ENCODE data around the gene SCRT2. TPM values are rescaled to one million over a fixed set of nuclear protein-coding genes. Genes with fewer than 3 reads are reported as not detected.

SCRT2 gene
- total and polyA plus RNA-seq, 9 of the 15 experiments (the other 6 are each of a cell fraction or from before 2014, with no cell fraction given) = 0.04 to 0.75 (median 0.13) TPM; not detected in 2

DNA sequence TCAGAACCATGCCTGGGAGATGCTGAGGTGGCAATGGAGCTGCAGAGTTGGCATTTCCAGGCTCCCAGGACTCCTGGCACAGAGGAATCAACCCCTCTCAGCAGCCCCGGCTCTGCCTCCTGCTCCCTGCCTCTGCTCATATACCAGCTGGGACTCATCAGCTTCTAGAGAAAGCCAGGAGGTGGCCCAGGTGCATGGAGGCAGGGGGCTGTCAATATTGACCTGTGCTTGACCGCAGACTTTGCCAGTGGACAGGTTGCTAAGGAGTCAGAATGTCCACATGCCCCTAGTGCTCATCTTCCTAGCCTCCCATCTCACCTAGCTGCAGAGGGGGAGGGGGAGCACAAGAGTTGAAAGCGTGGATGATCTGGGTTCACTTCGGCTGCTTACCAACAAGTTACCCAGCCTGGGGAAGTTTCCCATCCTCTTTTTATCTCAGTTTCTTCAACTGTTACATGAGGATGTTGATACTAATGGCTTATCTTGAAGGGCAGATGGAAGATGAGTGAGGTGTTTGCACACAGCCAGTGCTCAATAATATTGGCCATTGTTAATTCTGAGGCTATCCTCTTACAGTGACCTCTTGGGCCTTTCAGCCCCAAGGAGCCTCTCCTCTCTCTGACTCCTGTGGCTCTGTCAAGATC is 9.2 kb upstream of the SCRT2 start (continued):
- TF ChIP-seq MEF2D (tag; conservative IDR thresholded peaks at IDR 0.05; ENCODE audit: low read depth) (no peak), CBX3 (IDR thresholded peaks at IDR 0.05; ENCODE audit: borderline replicate concordance in 1 of 2, low read length in 2 of 2) (no peak), U2AF2 (optimal IDR thresholded peaks at IDR 0.05; ENCODE audit: low read depth, low read length) (no peak), NRF1 (conservative IDR thresholded peaks at IDR 0.05 in 1 of 2, IDR thresholded peaks at IDR 0.05 in 1 of 2) (no peak), PML (IDR thresholded peaks at IDR 0.05; ENCODE audit: low read length) (no peak), GATAD2A (IDR thresholded peaks at IDR 0.05) (no peak; the same call in 1 of the 2 replicates), CAMTA2 (CRISPR knock-in tag; conservative IDR thresholded peaks at IDR 0.05) (no peak), RAD51 (IDR thresholded peaks at IDR 0.05; ENCODE audit: borderline replicate concordance, low read depth) (no peak), SMARCE1 (IDR thresholded peaks at IDR 0.05) (no peak), ZNF324 (CRISPR knock-in tag; IDR thresholded peaks at IDR 0.05) (no peak), ZNF165 (CRISPR knock-in tag; IDR thresholded peaks at IDR 0.05; ENCODE audit: borderline replicate concordance) (no peak), SP1 (CRISPR knock-in tag; IDR thresholded peaks at IDR 0.05) (no peak), CC2D1A (IDR thresholded peaks at IDR 0.05) (no peak)
- TF ChIP-seq, protein P1, sequence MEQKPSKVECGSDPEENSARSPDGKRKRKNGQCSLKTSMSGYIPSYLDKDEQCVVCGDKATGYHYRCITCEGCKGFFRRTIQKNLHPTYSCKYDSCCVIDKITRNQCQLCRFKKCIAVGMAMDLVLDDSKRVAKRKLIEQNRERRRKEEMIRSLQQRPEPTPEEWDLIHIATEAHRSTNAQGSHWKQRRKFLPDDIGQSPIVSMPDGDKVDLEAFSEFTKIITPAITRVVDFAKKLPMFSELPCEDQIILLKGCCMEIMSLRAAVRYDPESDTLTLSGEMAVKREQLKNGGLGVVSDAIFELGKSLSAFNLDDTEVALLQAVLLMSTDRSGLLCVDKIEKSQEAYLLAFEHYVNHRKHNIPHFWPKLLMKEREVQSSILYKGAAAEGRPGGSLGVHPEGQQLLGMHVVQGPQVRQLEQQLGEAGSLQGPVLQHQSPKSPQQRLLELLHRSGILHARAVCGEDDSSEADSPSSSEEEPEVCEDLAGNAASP (IDR thresholded peaks at IDR 0.05) = no peak
- TF ChIP-seq, protein P2, sequence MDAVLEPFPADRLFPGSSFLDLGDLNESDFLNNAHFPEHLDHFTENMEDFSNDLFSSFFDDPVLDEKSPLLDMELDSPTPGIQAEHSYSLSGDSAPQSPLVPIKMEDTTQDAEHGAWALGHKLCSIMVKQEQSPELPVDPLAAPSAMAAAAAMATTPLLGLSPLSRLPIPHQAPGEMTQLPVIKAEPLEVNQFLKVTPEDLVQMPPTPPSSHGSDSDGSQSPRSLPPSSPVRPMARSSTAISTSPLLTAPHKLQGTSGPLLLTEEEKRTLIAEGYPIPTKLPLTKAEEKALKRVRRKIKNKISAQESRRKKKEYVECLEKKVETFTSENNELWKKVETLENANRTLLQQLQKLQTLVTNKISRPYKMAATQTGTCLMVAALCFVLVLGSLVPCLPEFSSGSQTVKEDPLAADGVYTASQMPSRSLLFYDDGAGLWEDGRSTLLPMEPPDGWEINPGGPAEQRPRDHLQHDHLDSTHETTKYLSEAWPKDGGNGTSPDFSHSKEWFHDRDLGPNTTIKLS (IDR thresholded peaks at IDR 0.05; ENCODE audit: borderline replicate concordance, low read depth) = no peak
- TF ChIP-seq, protein P3, sequence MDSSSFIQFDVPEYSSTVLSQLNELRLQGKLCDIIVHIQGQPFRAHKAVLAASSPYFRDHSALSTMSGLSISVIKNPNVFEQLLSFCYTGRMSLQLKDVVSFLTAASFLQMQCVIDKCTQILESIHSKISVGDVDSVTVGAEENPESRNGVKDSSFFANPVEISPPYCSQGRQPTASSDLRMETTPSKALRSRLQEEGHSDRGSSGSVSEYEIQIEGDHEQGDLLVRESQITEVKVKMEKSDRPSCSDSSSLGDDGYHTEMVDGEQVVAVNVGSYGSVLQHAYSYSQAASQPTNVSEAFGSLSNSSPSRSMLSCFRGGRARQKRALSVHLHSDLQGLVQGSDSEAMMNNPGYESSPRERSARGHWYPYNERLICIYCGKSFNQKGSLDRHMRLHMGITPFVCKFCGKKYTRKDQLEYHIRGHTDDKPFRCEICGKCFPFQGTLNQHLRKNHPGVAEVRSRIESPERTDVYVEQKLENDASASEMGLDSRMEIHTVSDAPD (CRISPR knock-in tag; IDR thresholded peaks at IDR 0.05) = no peak
- TF ChIP-seq, protein P4, sequence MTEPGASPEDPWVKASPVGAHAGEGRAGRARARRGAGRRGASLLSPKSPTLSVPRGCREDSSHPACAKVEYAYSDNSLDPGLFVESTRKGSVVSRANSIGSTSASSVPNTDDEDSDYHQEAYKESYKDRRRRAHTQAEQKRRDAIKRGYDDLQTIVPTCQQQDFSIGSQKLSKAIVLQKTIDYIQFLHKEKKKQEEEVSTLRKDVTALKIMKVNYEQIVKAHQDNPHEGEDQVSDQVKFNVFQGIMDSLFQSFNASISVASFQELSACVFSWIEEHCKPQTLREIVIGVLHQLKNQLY (CRISPR knock-in tag; conservative IDR thresholded peaks at IDR 0.05) = no peak
- TF ChIP-seq, protein P5, sequence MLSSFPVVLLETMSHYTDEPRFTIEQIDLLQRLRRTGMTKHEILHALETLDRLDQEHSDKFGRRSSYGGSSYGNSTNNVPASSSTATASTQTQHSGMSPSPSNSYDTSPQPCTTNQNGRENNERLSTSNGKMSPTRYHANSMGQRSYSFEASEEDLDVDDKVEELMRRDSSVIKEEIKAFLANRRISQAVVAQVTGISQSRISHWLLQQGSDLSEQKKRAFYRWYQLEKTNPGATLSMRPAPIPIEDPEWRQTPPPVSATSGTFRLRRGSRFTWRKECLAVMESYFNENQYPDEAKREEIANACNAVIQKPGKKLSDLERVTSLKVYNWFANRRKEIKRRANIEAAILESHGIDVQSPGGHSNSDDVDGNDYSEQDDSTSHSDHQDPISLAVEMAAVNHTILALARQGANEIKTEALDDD (IDR thresholded peaks at IDR 0.05) = peak; percentile 77
- TF ChIP-seq, protein P6, sequence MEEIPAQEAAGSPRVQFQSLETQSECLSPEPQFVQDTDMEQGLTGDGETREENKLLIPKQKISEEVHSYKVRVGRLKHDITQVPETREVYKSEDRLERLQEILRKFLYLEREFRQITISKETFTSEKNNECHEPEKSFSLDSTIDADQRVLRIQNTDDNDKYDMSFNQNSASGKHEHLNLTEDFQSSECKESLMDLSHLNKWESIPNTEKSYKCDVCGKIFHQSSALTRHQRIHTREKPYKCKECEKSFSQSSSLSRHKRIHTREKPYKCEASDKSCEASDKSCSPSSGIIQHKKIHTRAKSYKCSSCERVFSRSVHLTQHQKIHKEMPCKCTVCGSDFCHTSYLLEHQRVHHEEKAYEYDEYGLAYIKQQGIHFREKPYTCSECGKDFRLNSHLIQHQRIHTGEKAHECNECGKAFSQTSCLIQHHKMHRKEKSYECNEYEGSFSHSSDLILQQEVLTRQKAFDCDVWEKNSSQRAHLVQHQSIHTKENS (CRISPR knock-in tag; IDR thresholded peaks at IDR 0.05) = no peak
- TF ChIP-seq, protein P7, sequence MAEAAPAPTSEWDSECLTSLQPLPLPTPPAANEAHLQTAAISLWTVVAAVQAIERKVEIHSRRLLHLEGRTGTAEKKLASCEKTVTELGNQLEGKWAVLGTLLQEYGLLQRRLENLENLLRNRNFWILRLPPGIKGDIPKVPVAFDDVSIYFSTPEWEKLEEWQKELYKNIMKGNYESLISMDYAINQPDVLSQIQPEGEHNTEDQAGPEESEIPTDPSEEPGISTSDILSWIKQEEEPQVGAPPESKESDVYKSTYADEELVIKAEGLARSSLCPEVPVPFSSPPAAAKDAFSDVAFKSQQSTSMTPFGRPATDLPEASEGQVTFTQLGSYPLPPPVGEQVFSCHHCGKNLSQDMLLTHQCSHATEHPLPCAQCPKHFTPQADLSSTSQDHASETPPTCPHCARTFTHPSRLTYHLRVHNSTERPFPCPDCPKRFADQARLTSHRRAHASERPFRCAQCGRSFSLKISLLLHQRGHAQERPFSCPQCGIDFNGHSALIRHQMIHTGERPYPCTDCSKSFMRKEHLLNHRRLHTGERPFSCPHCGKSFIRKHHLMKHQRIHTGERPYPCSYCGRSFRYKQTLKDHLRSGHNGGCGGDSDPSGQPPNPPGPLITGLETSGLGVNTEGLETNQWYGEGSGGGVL (CRISPR knock-in tag; IDR thresholded peaks at IDR 0.05) = no peak

Data from K562 (cell line).